OCI-LY1 (cell line): ENCODE data around the gene DBN1.

Source experiments
- CTCF ChIP-seq: fragments of 200-600 bp; sonication (generic), shearing (Covaris generic); IDR thresholded peaks from 2 replicates; pipeline ENCODE4 v1.5.1; 2017; ENCODE audit warnings: mild to moderate bottlenecking, antibody characterized with exemption, low read length, moderate library complexity, mixed read lengths
- EZH2 ChIP-seq: fragments of 200-600 bp; sonication (generic), shearing (Covaris generic); IDR thresholded peaks from 2 replicates; pipeline ENCODE4 v1.8.0; 2017; ENCODE audit warnings: borderline replicate concordance, mixed run types, mild to moderate bottlenecking, antibody characterized with exemption, low read length, moderate library complexity, mixed read lengths

DNA sequence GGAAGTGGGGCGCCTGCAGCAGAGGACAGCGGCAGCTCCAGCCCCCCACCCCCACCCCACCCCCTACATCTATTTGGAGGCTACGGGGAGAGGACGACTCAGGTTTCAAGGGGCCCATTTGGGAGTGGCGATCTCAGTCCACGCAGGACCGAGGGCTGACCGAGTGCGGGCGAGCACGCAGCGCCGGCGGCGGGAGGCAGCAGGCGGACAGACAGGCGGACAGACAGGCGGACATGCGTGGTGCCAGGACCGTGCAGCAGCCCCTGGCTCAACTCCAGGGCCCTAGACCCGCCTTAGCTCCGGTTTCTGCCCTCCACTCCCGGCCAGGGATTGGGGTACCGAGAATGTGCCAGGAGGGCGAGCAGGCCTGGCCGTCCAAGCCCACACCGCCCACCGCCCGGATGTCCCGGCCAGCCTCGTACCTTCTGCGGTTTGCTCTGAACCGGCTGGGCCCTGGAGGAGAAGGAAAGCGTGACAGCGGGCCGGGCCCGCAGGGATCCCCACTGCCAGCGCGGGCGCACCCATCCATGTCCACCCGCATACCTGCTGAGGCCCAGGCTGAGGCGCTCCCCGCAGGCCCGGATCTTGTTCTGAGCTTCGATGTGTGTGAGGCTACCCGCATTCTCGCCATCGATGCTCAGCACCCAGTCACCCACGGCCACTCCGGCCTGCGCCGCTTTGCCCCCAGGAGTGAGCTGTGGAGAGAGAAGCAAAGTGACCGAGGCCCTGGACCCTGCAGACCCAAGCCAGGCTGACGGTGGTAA, 18.7 kb upstream of the DBN1 start:
- no peak for TF ChIP-seq CTCF
- no peak for TF ChIP-seq EZH2
